AG09319 (cell line): ENCODE results near the gene SPAM1.
"Not testable (repeated sequence)": the region's sequence is repeated elsewhere in the genome, so short reads cannot be mapped to it uniquely, and the experiment has no call there.

Experiments used
- DNase-seq: peaks from one replicate; pipeline ENCODE4 v3.0.0-alpha.2; 2010; ENCODE audit warnings: low read depth; ENCODE audit errors: extremely low read depth
- TF ChIP-seq, protein P1 (sequence below): IDR thresholded peaks from 2 replicates; pipeline ENCODE4 v1.5.1; 2011; ENCODE audit warnings: low read depth, mild to moderate bottlenecking, inconsistent platforms, low read length, moderate library complexity

The SPAM1 gene

DNA sequence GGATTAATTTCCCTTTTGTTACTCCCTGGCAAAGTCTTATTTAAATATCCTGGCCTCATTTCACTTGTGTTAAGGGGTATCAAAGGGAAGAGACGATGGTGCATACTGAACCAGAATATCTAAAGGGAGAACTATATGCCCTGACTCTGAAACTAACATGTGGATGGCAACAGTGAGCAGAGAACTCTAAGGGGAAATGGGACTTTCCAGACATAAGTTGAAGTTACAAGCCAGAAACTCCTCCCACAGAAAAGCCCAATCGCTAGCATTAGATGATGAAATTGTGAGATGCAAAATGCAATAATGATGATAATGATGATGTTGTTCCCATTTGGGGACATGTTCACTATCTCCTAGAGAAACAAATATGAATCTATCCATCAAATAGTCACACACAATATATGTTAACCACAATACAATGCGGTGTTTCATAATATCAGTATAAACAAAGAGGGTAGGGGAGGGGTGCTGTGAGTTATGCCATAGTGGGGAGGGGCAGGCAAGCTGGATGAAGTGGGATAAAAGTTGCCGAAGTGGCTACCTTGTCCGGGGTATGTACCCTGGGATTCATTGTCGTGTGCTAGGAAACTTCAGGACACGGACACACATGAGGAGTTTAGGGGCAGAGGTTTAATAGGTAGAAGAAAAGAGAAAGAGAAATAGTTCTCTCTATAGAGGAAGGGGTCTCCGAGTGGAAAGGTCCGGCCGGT, 70.7 kb downstream of the SPAM1 start:
- TF ChIP-seq, protein P1, sequence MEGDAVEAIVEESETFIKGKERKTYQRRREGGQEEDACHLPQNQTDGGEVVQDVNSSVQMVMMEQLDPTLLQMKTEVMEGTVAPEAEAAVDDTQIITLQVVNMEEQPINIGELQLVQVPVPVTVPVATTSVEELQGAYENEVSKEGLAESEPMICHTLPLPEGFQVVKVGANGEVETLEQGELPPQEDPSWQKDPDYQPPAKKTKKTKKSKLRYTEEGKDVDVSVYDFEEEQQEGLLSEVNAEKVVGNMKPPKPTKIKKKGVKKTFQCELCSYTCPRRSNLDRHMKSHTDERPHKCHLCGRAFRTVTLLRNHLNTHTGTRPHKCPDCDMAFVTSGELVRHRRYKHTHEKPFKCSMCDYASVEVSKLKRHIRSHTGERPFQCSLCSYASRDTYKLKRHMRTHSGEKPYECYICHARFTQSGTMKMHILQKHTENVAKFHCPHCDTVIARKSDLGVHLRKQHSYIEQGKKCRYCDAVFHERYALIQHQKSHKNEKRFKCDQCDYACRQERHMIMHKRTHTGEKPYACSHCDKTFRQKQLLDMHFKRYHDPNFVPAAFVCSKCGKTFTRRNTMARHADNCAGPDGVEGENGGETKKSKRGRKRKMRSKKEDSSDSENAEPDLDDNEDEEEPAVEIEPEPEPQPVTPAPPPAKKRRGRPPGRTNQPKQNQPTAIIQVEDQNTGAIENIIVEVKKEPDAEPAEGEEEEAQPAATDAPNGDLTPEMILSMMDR: no peak
- DNase-seq: no peak

DNA sequence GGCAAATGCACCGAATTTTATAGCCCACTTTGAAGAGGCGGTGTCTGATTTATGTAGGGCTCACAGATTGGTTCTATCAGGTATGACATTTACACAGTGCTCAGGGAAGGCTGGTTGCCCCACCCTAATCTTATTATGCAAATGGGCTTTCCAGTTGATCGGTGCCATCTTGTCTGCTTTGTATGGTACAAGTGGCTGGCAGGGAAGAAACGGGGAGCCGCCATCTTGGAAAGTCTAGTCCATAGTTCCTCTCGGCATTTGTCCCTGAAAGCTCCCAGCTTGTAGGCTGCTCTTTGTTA, 71.2 kb downstream of the SPAM1 start:
- TF ChIP-seq, protein P1: no peak
- DNase-seq: no peak

DNA sequence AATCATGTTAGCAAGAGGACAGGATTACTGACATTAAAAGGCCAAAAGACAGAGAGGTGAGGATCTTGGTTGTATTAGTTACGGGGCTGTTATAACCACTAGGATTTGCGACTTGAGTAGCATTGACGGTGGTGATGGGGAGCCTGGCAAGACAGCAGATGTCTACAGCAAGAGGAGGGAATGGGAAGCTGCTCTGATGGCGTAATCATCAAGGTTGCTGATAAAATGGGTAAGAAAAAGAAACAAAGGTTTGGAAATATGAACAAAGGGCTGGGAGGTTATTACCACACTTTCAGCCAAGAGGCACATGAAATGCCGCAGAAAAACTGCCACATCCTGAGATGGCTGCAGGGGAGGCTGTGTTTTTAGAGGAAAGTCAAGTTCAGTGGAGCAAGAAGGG, 73.9 kb downstream of the SPAM1 start:
- TF ChIP-seq, protein P1: no peak
- no peak for DNase-seq

DNA sequence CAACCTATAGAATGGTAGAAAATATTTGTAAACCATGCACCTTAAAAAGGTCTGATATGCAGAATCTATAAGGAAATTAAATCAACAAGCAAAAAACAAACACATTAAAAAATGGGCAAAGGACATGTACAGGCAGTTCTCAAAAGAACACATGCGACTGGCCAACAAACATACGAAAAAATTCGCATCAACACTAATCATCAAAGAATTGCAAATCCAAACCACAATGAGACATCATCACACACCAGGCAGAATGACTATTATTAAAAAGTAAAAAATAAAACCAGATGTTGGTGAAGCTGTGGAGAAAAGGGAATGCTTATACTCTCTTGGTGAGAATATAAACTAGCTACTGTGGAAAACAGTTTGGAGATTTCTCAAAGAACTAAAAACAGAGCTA, 74.7 kb downstream of the SPAM1 start:
- no peak for DNase-seq
- TF ChIP-seq, protein P1: no peak

DNA sequence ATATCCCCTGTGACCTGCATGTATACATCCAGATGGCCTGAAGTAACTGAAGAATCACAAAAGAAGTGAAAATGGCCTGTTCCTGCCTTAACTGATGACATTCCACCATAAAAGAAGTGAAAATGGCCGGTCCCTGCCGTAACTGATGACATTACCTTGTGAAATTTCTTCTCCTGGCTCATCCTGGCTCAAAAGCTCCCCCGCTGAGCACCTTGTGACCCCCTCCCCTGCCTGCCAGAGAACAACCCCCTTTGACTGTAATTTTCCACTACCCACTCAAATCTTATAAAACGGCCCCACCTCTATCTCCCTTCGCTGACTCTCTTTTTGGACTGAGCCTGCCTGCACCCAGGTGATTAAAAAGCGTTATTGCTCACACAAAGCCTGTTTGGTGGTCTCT, 83.3 kb downstream of the SPAM1 start:
- not testable (repeated sequence) for DNase-seq

DNA sequence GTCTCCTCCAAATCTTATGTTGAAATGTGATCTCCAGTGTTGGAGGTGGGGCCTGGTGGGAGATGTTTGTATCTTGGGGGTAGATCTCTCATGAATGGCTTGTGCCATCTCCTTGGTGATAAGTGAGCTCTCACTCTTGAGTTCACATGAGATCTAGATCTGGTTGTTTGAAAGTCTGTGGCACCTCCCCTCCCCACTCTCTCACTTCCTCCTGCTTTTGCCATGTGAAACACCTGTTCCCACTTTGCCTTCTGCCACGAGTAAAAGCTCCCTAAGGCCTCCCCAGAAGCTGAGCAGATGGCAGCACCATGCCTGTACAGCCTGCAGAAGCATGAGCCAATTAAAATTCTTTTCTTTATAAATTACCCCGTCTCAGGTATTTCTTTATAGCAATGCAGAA, 84.3 kb downstream of the SPAM1 start:
- TF ChIP-seq, protein P1: no peak
- no peak for DNase-seq
